ENCODE data around the gene KLHDC7B.

GRCh38 chr22:50560034-50560433 is 14.3 kb downstream of the KLHDC7B start:
- TF ChIP-seq CTCF (conservative IDR thresholded peaks at IDR 0.05) (no peak), ZFX (IDR thresholded peaks at IDR 0.05) (no peak)

Measured in C4-2B (cell line).